ENCODE data around the gene KRTAP5-7.

The KRTAP5-7 gene

GRCh38 chr11:71496421-71496820 lies 30.6 kb upstream of the KRTAP5-7 start:
- no peak for DNase-seq (ENCODE audit: low spot score)

DNA sequence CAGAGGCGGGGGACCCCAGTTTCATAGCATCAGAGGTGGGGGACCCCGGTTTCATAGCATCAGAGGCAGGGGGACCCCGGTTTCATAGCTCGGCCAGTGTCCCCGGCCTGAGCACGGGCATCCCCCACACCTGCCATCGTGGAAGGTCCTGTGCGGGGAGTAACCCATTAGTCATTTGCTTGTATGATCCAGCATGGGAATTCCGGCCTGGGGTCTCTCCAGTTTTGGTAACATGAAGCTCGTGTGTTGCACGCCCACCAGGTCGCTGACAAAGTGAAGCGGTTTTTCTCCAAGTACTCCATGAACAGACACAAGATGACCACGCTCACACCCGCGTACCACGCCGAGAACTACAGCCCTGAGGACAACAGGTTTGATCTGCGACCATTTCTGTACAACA lies 29.0 kb upstream of the KRTAP5-7 start:
- no peak for DNase-seq (ENCODE audit: low spot score)

GRCh38 chr11:71499125-71499524 lies 27.9 kb upstream of the KRTAP5-7 start:
- no peak for DNase-seq (ENCODE audit: low spot score)

DNA sequence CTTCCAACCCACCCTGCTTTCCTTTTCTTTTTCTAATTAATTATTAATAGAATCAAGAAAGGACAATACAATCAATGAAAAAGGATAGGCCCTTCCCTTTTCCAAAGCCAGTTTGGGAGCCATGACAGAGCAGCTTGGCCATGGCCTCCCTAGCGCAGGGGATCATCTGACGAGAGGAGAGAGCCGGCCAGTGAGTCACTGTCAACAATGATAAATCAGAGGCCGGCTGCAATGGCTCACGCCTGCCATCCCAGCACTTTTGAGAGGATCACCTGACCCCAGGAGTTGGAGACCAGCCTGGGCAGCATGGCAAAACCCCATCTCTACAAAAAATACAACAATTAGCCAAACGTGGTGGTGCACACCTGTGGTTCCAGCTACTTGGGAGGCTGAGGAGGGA lies 27.5 kb upstream of the KRTAP5-7 start:
- no peak for DNase-seq (ENCODE audit: low spot score)

DNA sequence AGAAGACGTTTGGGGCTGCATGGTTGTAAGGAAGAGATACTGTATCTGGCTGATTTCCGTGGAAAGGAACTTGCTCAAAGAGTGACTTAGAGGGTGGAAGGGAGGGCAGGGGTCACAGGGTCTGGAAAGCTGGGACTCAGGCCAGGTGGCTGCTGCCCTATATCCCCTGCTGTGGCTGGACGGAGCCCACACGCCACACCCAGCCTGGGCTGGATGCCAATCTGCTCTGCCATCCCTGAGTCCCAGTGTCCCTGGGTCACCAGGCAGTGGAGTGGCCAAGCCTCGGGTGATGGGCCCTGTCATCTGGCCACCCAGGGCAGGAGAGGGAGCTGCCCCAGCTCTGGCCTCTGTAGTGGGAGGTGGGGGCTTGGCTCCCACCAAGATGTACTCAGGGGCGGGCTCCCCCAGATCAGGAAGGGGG lies 26.5 kb upstream of the KRTAP5-7 start:
- DNase-seq (ENCODE audit: low spot score) = no peak

DNA sequence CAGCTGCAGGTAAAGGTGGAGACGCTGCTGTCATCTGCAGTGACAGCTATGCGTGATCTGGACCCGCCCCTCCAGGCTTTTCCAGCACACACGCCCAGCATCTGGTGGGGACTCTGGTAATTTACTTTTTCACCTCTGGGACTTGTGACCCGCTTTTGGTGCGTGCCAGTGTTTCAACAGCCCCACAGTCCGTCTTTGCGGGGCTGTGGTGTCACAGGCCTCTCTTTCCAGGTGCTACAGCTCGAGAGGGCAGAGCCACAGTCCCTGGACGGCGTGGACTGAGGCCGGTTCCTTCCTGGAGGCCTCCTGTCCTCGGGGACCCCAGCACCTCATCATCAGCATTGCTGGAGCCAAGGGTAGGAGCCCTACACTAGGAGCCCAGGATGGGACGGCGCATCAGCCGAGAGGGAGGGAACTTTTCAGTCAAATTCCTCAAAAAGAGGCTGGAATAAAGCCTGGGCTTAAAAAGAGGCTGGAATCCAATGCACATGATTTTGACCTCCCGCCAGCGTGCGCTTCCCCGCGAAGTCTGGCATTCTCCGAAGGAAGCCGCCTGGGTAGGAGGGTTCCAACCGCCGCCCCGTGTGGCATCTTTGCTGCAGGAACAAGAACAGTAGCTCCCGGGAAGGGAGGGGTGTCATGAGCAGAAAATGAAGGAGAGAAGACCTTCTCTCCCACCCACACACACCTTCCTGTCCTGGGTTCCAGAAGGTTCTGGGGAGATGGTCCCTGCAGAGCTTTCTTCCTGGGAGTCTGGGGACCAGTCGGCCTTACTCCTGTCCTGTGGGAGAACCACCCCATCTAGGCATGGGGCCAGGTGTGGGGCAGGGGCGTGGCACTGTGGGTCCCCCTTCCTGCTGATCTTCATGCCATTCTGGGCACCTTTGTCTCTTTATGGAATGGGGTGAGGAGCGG lies 25.7 kb upstream of the KRTAP5-7 start:
- no peak for DNase-seq (ENCODE audit: low spot score)

DNA sequence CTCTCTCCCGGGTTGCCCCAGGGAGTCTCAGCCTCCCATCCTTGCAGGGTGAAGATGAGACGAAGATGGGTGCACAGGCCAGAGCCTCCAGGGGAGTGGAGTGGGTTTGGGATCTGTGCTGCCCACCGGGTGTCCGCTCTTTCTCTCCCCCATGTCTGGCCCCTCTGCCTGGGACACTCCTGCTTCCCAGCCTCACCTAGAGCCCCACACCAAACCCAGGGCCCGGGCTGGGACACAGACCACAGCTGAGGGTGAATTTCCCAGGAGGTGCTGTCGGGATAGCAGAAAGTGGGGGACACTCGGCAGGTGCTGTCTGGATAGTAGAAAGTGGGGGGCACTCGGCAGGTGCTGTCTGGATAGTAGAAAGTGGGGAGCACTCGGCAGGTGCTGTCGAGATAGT lies 25.0 kb upstream of the KRTAP5-7 start:
- DNase-seq (ENCODE audit: low spot score) = no peak

DNA sequence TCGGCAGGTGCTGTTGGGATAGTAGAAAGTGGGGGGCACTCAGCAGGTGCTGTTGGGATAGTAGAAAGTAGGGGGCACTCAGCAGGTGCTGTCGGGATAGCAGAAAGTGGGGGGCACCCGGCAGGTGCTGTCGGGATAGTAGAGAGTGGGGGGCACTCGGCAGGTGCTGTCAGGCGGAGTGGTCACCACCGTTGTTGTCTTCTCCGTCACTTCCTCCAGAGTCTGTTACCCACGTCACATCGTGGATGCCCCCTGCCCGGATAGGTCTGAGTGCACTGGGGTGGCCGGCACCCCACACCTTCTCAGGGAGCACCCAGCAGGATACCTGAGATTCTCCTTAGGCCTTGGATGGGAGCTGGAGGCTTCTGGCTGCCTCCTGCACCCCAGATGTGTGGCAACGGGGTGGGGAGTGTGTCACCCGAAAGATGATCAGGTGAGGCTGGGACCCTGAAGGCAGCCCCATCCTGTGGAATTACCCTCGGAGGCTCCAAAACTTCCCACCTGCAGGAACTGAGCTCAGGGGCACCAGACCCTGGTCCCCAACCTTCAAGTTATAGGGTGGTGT lies 24.1 kb upstream of the KRTAP5-7 start:
- DNase-seq (ENCODE audit: low spot score) = no peak

- no peak for DNase-seq (ENCODE audit: low spot score)
Measured at GRCh38 chr11:71504531-71504930, 22.5 kb upstream of the KRTAP5-7 start.

GRCh38 chr11:71505001-71505400 lies 22.1 kb upstream of the KRTAP5-7 start:
- DNase-seq (ENCODE audit: low spot score) = no peak

- no peak for DNase-seq (ENCODE audit: low spot score)
Measured at GRCh38 chr11:71505781-71506180, 21.3 kb upstream of the KRTAP5-7 start.

DNA sequence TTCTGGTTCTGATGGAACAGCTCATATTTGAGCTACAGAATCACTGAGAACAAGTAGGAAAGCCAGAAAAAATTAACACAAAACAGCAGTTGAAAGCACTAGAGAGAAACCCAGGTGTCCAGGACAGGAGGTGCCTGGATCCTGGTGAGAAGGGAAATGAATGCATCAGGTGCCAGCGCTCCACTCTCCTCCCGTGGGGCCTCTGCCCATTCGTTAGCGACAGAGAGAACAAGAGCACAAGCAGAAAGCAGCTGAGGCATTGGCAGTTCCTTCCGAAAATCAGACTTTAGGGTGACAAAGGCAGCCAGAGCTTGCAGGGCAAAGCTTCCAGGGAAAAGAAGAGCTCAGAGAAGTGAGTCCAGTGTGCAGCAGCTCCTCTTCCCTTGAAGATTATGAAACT lies 20.0 kb upstream of the KRTAP5-7 start:
- DNase-seq (ENCODE audit: low spot score) = no peak

GRCh38 chr11:71518506-71519471 lies 8.3 kb upstream of the KRTAP5-7 start:
- no peak for DNase-seq (ENCODE audit: low spot score)

GRCh38 chr11:71519546-71519945 lies 7.5 kb upstream of the KRTAP5-7 start:
- no peak for DNase-seq (ENCODE audit: low spot score)

- DNase-seq (ENCODE audit: low spot score) = no peak
Measured at GRCh38 chr11:71525188-71525937, 1.7 kb upstream of the KRTAP5-7 start.

DNA sequence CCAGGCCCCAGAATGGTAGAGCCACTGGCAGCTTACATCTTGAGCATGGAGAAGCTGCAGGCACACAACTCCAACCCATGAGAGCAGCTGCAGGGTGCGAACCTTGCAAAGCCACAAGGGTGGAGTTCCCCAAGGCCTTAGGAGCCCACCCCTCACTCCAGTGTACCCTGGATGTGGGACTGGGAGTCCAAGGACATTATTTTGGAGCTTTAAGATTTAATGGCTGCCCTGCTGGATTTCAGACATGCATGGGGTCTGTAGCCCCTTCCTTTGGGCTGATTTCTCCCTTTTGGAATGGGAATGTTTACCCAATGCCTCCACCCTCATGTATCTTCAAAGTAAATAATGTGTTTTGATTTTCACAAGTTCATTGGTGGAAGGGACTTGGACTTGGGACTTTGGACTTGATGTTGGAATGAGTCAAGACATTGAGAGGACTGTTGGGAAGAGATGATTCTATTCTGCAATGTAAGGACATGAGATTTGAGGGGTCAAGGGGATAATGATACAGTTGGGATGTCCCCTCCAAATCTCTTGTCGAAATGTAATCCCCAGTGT lies 1.1 kb upstream of the KRTAP5-7 start:
- DNase-seq (ENCODE audit: low spot score) = no peak

GRCh38 chr11:71527576-71528210 lies 626 bp downstream of the KRTAP5-7 start:
- no peak for DNase-seq (ENCODE audit: low spot score)

DNA sequence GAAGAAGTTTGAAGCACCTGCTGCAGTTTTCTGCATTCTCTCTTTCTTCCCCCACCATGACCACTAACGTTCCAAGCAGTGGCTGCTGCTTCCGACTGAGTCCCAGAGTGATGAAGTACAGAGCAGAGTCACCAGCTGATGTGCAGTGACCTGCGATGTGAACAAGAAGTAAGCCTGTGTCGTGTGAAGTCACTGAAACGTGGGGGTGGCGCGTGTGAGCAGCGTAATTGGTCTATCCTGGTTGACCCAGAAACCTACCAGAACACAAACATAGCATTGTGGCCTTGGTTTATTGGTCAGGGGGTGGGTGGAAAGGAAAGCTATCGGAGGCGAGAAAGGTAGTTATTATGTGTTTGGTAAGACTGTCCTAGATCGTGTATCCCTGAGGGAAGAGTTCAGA lies 3.5 kb downstream of the KRTAP5-7 start:
- no peak for DNase-seq (ENCODE audit: low spot score)

- DNase-seq (ENCODE audit: low spot score) = no peak
Measured at GRCh38 chr11:71532036-71532610, 5.1 kb downstream of the KRTAP5-7 start.
